ENCODE measurements around the gene NR2E1. TPM values are rescaled to one million over a fixed set of nuclear protein-coding genes. Genes with fewer than 3 reads are reported as not detected.

The NR2E1 gene
- total RNA-seq, 2 experiments from 2014 or later = not detected

GRCh38 chr6:108222064-108222463, 56.2 kb downstream of the NR2E1 start:
- no peaks in the 10 kb centered on the region for H3K4me1 ChIP-seq (ENCODE audit: insufficient read depth, low read length)
- ChIA-PET CTCF (interaction anchor here (0.7 kb wide), 1 partner anchor 1639 kb away, joined by 4 read pairs; no protein-coding TSS in a partner anchor), POLR2A (no interaction called here)
- DNase-seq (no peak), ATAC-seq (ENCODE audit: poor library complexity) (no peak)
- no peak overlapping the region for H3K4me3 Mint-ChIP-seq
- no peak overlapping the region for H3K27ac Mint-ChIP-seq
- intact Hi-C loops (cut with DNase I, micrococcal nuclease) = no loop called here
- H3K9me3 Mint-ChIP-seq = no peaks in the 10 kb centered on the region
- H3K27me3 ChIP-seq (ENCODE audit: control insufficient read depth in 1 of 2, insufficient read depth in 2 of 2, low read length in 2 of 2) = no peaks in the 10 kb centered on the region
- no peak overlapping the region for H3K27ac ChIP-seq (ENCODE audit: low read depth in 1 of 2, low read length in 2 of 2)
- H3K4me1 Mint-ChIP-seq (ENCODE audit: low read depth) = peaks cover 20% of the 10 kb centered on the region
- no peaks in the 10 kb centered on the region for H3K9me3 ChIP-seq (ENCODE audit: control insufficient read depth in 1 of 2, insufficient read depth in 1 of 2, low read length in 2 of 2)
- no peak for TF ChIP-seq CTCF (IDR thresholded peaks at IDR 0.05)
- H3K36me3 ChIP-seq (ENCODE audit: insufficient read depth, low read length) = peaks cover 41% of the 10 kb centered on the region
- H3K36me3 Mint-ChIP-seq (ENCODE audit: low read depth) = peaks cover 56% of the 10 kb centered on the region
- no peak overlapping the region for H3K4me3 ChIP-seq (ENCODE audit: low read length)
- H3K27me3 Mint-ChIP-seq = no peaks in the 10 kb centered on the region

- ATAC-seq (ENCODE audit: poor library complexity) (no peak), DNase-seq (peak in 1 of 14 experiments; percentile 3)
- H3K4me3 Mint-ChIP-seq = no peak overlapping the region
- Histone ChIP-seq H3K4me1 (ENCODE audit: insufficient read depth, low read length) (no peaks in the 10 kb centered on the region), H3K27ac (ENCODE audit: low read depth in 1 of 2, low read length in 2 of 2) (no peak overlapping the region), H3K9me3 (ENCODE audit: control insufficient read depth in 1 of 2, insufficient read depth in 1 of 2, low read length in 2 of 2) (no peaks in the 10 kb centered on the region), H3K4me3 (ENCODE audit: low read length) (no peak overlapping the region), H3K36me3 (ENCODE audit: insufficient read depth, low read length) (peaks cover 41% of the 10 kb centered on the region), H3K27me3 (ENCODE audit: control insufficient read depth in 1 of 2, insufficient read depth in 2 of 2, low read length in 2 of 2) (no peaks in the 10 kb centered on the region)
- peaks cover 23% of the 10 kb centered on the region for H3K4me1 Mint-ChIP-seq (ENCODE audit: low read depth)
- ChIA-PET POLR2A (no interaction called here), CTCF (no interaction called here)
- intact Hi-C loops (cut with DNase I, micrococcal nuclease) = no loop called here
- no peaks in the 10 kb centered on the region for H3K9me3 Mint-ChIP-seq
- no peak for TF ChIP-seq CTCF (IDR thresholded peaks at IDR 0.05)
- peaks cover 56% of the 10 kb centered on the region for H3K36me3 Mint-ChIP-seq (ENCODE audit: low read depth)
- no peak overlapping the region for H3K27ac Mint-ChIP-seq
- H3K27me3 Mint-ChIP-seq = no peaks in the 10 kb centered on the region
These were observed 56.7 kb downstream of the NR2E1 start for GRCh38 chr6:108222504-108222903.

- no peaks in the 10 kb centered on the region for H3K9me3 ChIP-seq (ENCODE audit: control insufficient read depth in 1 of 2, insufficient read depth in 1 of 2, low read length in 2 of 2)
- CTCF ChIA-PET = no interaction called here
- POLR2A ChIA-PET = interaction anchor here (0.7 kb wide), 1 partner anchor 9 kb away, joined by 3 read pairs; no protein-coding TSS in a partner anchor
- DNase-seq (no peak), ATAC-seq (ENCODE audit: poor library complexity) (no peak)
- Mint-ChIP-seq H3K36me3 (ENCODE audit: low read depth) (peaks cover 41% of the 10 kb centered on the region), H3K9me3 (no peaks in the 10 kb centered on the region), H3K27me3 (no peaks in the 10 kb centered on the region), H3K4me3 (no peak overlapping the region), H3K27ac (no peak overlapping the region), H3K4me1 (ENCODE audit: low read depth) (peaks cover 29% of the 10 kb centered on the region)
- TF ChIP-seq CTCF (IDR thresholded peaks at IDR 0.05) = no peak
- no peak overlapping the region for H3K27ac ChIP-seq (ENCODE audit: low read depth in 1 of 2, low read length in 2 of 2)
- peaks cover 14% of the 10 kb centered on the region for H3K36me3 ChIP-seq (ENCODE audit: insufficient read depth, low read length)
- intact Hi-C loops (cut with DNase I, micrococcal nuclease) = no loop called here
- H3K27me3 ChIP-seq (ENCODE audit: control insufficient read depth in 1 of 2, insufficient read depth in 2 of 2, low read length in 2 of 2) = no peaks in the 10 kb centered on the region
- H3K4me3 ChIP-seq (ENCODE audit: low read length) = no peak overlapping the region
- H3K4me1 ChIP-seq (ENCODE audit: insufficient read depth, low read length) = no peaks in the 10 kb centered on the region
These were observed 61.5 kb downstream of the NR2E1 start for GRCh38 chr6:108227290-108227689.
